Measurements from ENCODE around the gene PLXNB3.

DNA sequence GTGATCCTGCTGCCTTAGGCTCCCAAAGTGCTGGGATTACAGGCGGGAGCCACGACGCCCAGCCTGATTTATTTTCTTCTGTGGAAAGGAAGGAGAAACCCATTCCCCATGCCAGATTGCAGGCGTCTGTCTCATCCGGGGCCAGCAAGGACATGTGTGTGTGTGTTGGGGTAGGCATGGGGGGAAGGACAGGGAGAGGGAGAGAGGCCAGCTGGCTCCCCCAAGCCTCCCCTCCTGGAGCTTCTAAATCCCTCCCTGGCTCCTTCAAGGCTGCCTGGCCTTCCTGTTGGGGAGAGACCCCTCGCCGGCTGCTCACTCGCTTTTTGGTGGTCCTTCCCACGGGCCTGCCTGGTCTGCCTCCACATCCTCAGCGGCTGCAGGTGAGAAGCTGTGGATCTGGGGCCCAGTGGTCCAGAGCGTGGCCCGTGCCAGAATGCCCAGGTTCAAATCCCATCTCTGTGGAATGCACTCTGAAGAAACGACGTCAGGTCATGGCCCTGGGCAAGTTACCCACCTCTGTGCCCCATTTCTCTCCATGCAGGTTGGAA is 1.3 kb upstream of the PLXNB3 start:
- TF ChIP-seq POLR2A (IDR thresholded peaks at IDR 0.05; ENCODE audit: extremely low read depth, insufficient read length) = no peak
- TF ChIP-seq, protein P1, sequence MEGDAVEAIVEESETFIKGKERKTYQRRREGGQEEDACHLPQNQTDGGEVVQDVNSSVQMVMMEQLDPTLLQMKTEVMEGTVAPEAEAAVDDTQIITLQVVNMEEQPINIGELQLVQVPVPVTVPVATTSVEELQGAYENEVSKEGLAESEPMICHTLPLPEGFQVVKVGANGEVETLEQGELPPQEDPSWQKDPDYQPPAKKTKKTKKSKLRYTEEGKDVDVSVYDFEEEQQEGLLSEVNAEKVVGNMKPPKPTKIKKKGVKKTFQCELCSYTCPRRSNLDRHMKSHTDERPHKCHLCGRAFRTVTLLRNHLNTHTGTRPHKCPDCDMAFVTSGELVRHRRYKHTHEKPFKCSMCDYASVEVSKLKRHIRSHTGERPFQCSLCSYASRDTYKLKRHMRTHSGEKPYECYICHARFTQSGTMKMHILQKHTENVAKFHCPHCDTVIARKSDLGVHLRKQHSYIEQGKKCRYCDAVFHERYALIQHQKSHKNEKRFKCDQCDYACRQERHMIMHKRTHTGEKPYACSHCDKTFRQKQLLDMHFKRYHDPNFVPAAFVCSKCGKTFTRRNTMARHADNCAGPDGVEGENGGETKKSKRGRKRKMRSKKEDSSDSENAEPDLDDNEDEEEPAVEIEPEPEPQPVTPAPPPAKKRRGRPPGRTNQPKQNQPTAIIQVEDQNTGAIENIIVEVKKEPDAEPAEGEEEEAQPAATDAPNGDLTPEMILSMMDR (IDR thresholded peaks at IDR 0.05; ENCODE audit: low read depth, low read length) = no peak
- TF ChIP-seq, protein P2, sequence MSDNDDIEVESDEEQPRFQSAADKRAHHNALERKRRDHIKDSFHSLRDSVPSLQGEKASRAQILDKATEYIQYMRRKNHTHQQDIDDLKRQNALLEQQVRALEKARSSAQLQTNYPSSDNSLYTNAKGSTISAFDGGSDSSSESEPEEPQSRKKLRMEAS (IDR thresholded peaks at IDR 0.05; ENCODE audit: low read depth, low read length) = no peak
